ENCODE measurements around the gene EDEM2.
"Not testable (repeated sequence)": the region's sequence is repeated elsewhere in the genome, so short reads cannot be mapped to it uniquely, and the experiment has no call there.

GRCh38 chr20:35080348-35080642 lies 66.8 kb downstream of the EDEM2 start:
- TF ChIP-seq POLR2AphosphoS5, CTCF (IDR thresholded peaks at IDR 0.05): not testable (repeated sequence)
